HG03457 (cell line): ENCODE data around the gene SLC38A1.

Experiments used
- ATAC-seq: cut with Tn5 transposase; IDR thresholded peaks from one replicate; pipeline ENCODE4 v1.9.1; 2021; ENCODE audit warnings: moderate number of reproducible peaks; ENCODE audit not compliant: unreplicated experiment

The SLC38A1 gene

DNA sequence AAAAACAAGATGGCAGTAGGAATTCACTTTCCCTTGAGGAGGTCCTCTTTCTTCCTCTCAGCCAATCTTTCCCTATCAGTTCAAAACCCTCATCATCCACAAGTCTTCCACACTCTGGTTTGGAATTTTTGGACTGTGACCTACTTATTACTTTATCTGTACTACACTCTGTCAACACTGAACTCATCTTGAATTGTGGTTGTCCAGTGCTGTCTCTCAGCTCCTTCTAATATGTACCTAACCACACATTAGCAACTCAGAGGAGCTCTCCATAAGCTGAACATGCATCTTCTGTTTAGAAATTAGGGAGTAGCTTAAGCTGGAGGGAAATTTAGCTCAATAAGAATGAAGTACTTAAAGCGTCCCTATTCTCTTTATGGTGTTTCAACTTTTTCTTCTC is 34.8 kb downstream of the SLC38A1 start:
- ATAC-seq = no peak

DNA sequence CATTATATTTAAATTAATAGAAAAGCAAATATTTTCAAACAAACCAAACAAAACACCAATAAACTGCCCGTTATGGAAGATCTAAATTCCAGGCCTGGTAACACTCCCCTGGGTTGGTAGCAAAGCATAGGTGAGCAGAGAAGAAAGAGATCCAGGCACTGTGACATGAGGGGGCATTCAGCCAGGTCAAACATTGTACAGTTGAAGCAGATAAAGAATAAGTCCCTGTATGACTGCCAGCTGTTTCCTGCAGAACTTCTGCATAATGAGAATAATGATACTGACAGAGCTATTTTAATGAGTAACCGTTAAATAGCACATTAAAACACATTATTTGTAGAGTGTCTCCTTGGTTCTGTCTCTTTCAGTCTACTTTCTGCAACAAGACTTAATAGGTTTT is 35.4 kb downstream of the SLC38A1 start:
- no peak for ATAC-seq

DNA sequence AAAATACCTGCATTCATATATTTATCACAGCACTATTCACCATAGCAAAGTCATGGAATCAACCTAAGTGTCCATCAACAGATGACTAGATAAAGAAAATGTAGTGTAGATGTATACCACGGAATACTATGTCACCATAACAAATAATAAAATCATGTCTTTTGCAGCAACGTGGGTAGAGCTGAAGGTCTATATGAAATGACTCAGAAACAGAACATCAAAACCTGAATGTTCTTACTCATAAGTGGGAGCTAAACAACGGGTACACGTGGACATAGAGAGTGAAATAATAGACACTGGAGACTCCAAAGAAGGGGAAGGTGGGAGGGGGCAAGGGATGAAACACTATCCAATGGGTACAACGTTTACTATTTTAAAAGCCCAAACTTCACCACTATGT is 37.9 kb downstream of the SLC38A1 start:
- ATAC-seq = no peak

DNA sequence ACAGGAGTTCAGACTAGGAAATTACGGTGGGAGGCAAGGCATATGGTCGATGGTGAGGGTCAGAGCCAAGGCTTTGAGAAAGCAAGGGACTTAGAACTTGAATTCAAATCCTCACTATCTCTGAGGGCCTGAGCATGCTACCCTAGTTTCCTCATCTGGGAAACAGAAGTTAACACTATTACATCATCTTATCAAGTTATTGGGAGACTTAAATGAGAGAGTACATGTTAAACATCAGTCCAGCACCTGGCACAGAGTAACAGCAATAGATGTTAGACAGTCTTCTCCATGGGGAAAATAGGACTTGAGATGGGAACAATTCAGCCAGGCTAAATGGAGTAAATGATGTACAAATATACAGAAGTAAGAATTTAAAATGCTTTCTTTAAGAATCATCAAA is 38.5 kb downstream of the SLC38A1 start:
- ATAC-seq = no peak

DNA sequence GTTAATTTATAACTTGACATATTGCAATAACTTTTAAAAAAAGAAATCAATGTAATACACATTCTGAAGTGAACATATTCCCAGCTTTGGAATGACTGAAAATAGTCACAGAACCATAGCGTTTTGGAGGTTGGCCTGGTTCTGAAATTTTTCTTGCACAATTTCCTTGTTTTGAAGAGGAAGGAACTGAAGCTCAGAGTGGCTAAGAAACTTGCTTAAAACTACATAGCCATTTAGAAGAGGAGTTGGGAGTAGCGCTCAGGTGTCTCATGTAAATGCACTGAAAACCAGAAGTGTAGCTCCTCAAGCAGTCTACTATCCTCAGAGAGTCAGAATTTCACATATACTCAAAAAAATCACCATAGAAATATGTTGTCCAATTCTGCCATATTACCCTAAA is 41.2 kb downstream of the SLC38A1 start:
- no peak for ATAC-seq

DNA sequence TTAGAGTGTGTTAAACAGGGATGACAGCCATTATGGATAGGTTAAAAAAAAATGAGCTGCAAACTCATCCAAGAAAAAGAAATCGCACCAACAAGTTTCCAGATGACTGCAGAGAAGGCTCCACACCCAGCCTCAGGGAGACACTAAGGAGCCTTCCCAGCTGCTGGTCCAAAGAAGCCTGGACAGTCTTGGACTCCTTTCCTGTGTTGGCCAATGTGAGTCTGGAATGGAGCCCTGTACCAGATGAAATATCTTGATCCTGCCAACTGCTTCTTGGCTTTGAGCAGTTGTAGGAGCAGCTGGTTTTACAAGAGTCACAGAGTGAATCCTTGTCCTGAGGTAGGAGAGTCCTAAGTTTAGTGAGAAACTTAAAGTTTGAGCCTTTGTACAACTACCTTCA is 44.5 kb downstream of the SLC38A1 start:
- ATAC-seq = no peak

DNA sequence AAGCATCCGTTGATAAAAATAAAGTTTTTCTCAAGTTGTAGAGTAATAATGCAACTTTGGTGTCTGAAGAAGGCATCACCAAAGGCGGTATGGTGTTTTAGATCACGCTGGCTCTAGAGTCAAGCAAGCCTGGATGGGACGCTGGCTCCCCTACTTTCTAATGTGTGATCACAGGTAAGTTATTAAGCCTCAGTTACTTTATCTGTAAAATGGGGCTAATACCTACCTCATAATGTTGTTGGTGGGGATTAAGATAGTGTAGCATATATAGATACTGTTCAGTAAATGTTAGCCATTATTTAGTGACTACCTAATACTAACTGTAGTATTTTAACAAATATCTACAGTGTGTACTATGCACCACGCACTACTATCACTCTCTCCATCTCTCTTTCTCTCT is 45.8 kb downstream of the SLC38A1 start:
- ATAC-seq = no peak

DNA sequence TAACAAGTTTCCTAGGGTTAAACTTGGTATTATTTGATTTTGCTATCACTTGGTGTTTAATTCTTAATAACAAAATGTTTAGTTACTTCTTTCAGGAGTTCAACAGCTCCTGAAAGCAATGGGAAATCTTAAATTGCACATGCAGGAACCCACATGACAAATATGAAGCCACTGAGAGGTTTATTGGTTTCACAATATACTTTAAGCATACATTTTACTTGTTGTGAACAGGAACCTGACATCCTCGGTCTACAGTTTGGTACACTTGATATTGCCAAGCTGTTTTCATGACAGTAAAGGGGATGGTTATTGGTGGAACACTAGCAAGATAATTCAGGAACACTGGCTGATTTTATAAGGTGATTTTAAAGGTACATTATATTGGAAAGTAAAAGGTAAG is 46.2 kb downstream of the SLC38A1 start:
- no peak for ATAC-seq

DNA sequence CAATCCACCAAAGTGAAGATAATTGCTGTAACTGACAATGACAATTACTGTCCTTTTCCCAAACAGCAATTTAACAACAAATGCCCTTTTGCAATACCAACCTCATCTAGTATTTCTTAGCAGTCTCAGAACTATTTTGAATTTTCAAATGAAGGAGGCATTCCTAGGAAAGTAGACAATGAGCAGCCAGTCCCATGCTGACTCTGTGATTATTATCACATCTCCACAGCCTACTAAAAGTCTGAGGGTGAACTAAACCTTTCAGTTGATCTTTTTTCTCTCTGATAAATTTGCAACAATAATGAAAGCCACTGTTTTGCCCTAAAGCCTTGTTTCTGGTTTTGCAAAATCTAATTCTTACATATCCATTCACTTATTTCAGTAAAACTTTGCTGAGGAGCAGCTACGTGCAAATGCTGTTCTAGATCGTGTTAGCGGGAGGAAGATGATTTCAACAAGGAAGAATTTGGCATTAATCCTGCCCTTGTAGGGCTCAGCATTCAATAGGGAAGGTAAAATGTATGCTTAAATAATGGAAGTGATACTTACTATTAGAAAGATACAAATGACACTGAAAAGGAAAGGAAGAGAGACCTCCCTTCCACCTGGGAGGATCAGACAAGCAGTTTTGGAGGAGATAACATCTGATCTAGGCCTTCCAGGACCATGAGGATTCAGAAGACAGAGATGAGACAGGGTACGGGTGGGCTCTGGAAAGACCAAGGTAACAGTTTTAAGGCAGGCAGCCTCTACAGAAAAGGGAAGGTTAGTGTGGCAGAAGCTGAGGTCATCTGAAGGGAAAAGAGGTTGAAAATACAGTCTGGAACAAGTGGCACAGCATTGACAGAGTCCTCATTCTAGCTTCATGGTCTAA is 47.4 kb downstream of the SLC38A1 start:
- ATAC-seq = no peak

DNA sequence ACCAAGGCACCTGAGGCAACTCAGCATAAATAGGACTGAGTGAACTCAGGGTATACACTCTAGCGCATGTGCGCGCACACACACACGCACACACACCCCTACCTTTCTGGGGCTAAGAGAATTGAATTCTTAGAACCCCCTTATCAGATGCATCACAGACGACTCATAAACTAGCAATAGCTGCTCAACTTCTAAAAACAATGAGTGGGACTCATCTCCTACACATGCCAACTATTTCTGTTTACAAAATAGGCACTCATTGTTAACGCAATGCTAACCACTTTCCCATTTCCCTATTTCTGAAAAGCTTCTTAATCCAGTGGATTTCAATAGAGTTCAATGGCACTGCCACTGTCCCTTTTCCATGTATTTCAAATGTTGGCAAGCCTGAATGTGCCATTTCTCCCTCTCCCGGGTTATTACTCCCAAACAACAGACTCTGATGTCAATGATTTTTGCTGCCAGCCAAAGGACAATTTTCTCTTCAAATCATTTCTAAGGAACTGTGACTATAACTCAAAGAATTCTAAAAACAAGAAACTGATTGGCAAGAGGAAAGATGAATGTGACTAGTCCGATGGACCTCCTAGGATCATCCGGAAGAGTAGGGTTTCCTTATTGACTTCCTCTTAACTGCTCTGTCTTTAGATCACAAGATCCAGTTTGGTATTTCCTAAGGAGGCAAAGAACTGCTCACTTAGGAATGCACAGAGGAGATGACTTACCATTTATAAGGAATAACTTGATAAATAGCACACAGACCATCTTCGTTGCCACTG is 48.8 kb downstream of the SLC38A1 start:
- ATAC-seq = no peak

DNA sequence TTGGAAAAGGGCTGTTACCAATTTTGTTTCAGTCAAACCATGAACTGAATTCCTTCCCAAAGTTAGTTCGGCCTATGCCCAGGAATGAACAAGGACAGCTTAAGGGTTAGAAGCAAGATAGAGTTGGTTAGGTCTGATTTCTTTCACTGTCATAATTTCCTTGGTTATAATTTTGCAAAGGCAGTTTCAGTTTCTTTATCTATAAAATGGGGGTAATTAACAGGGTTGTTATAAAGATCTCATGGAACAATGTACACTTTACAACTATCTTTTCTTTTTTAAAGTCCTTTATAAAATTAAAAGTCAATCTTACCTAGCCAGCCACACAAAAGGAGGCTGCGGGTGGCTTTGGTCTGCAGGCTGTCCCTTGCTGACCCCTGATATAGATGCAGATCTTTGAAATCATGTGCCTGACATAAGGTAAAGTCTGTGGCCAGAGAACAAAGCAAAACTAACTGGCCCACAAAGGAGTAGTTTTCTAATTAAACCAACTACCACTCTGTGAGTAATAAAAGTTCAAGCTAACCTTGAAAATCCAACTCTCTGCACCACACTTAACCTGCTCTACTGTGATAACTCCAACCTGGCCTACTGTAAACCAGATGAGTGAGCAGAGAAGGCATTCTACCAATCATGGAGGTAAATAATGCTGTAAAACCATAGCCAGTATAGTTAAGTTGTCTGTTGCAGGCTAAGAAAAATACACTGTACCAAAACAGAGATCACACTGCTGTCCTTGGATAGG is 49.5 kb downstream of the SLC38A1 start:
- no peak for ATAC-seq

DNA sequence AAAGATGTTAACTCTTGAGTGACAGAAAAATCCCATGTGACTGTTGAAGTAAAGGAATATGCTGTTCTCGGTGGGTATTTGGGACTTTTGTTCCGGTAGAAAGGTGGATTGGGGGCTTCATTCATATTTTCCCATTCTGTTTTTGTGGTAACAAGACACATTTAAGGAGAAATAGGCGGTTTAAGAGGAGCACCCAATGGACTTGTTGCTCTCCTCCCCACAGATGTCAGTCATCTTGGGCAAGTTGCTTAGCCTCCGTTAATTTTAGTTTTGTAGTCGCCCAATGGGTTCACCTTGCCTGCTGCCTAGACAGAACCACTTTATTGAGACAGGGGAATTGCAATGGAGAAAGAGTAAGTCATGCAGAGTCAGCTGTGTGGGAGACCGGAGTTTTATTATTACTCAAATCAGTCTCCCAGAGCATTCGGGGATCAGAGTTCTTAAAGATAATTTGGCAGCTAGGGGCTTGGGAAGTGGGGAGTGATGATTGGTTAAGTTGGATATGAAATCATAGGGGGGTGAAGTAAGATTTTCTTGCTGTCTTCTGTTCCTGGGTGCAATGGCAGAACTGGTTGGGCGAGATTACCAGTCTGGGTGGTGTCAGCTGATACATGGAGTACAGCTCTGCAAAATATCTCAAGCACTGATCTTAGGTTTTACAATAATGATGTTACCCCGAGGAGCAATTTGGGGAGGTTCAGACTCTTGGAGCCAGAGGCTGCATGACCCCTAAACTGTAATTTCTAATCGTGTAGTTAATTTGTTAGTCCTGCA is 50.3 kb downstream of the SLC38A1 start:
- no peak for ATAC-seq

DNA sequence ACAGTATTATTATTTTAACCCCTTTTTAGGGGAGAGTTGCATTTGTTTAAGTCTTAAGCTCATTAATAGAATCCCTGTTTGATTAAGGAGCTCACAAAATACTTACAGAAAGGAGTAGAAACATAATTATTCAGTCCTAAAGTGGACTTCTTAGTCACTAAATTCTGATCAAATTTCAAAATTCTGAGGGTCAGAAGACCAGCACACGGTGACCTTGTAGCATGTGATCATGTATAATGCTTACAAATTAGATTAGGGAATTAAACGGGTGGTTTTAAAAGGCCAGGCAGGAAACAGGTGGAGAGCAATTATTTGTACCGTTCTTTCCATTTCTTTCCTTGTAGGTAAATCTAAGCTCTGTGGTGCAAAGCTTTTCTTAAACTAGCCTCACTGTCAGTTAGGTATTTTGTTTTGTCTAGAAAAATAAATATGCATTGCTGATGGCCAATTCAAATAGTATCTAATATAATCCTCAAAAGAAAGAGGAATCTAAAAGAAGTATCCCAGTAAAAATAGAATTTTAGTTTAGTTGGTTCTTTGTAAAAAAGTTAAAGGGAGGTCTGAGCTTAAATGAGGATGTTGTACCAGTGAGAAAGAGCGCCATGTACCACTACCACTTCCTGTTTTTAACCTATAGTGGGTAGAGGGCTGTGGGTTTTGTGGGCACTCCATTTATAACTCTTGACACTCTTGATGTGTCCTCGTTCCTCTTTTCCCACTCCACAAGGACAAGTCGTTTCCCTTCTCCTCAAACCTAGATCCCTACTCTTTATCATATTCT is 51.1 kb downstream of the SLC38A1 start:
- peak; percentile 51 for ATAC-seq

DNA sequence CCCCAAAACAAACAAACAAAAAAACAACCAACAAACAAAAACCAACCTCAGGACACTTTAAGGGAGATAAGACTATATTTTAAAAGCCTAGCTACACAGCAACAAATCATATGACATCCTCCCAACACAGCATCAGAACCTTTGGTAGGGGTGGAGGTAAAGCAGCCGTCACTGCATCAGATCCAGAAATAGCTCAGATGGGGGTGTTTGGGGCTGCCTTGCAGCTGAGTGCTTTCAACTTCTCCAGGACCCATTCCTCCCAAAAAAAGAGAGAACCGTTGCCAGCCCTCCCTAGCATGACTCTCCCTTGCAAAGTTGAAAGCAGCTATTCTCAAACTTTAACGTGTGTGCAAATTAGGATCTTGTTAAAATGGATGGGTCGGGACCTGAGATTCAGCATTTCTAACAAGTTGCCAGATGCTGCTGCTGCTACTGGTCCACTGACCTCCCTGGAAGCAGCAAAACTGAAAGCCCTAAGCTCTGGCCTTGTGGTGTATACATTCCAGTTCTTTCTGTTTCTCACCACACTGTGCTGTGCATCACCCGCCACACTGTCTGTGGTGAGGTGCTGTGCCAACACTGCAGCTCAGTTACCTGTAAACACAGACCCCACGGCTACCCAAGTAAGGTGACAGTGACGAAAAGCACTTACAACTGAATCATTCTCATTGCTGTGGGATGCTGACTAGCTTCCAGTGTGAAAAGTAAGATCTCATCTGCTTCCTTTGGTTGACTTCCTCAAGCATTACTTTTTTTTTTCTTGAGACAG is 54.0 kb downstream of the SLC38A1 start:
- peak; percentile 57 for ATAC-seq

DNA sequence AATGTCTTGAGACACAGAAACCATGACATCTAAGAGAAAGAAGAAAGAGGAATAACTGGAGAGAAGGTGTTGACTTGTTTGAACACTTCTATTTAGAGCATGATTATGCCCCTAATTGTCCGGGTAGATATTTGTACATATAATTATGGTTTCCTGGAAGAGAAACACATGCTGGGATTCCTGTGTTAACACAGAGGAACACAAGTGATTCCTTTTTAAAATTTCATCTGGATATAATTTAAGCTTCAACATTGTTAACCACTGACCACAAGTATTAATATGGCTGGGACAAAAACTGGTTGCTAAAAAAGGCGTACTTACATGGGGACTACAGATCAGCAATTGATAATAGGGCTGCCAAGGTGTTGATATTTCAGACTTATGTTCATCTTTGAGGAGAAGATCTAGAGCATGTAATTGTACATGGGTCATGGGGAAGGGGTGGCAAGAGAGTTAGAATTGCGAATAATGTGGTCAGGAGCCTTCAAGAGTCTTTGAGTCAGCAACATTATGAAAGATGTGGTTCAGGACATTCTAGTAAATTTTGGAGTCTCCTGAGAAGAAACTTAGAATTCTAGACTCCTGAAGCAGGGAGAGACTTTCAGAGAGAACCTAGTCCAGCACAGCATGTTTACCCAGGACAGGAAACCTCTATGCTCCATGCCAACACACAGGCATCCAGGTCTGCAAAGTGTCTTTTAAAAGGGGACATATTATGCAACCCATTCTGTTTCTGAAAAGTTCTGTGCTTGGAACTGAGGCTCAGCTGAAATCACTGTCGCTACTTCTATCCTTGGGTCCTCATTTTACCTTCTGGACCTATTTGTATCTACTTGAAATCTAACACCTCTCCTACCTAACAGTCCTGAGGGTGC is 56.5 kb downstream of the SLC38A1 start:
- no peak for ATAC-seq

DNA sequence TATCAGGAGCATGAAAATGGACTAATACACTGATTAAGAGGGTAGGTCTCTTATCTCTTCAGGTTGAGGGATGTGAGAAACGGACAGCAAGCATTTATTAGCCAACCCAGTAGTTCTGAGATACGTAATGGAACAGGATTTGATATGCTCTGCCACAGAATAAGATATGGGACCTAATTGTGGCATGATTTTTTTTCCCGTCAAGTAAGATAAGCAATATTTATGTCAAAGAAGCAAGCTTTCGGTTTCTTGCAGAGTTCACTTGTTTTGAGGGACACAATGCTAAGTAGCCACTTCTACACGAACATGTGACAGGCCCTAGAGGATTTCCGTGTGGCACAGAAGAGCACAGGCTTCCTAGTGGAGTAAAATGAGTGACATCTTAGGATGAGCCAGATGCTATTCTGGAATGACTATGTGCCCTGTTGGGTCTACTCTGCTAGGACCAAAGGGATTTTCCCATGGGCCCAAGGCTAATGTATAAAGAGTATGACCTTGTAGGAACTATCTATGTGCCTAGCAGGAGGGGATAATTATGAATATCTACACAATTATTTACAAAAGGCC is 57.9 kb downstream of the SLC38A1 start:
- no peak for ATAC-seq

DNA sequence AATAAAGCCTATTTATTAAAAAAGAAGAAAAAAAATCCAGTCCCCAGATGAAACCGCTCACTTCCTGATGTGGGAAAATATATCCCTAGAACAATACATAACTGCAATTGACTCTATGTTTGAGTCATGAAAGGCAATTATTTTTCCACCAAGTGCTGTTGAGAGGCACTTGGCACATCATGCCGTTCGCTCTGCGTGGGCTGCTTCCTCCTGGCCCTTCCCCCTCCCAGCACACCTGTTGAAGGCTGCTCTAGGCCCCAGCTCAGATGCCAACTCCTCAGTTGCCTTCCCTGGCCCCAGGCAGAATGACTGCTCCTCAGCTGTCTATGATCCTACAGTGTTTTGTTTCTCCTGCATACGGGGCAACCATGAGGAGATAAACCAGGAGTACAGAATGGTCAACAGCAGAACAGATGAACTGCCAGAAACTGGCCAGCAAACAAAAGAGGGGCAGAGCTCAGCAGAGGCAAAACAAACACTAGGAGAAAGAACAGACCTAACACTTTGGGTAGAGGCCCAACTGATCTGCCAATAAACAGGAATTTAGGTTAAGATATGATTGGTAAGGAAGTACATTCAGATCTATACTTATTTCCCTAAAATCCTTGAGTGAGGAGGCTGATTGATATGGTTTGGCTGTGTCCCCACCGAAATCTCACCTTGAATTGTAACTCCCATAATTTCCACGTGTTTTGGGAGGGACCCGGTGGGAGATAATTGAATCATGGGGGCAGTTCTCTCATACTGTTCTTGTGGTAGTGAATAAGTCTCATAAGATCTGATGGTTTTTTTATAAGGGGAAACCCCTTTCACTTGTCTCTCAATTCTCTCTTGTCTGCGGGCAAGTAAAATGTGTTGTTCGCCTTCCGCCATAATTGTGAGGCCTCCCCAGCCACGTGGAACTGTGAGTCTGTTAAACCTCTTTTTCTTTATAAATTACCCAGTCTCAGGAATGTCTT is 58.6 kb downstream of the SLC38A1 start:
- peak; percentile 48 for ATAC-seq
